ENCODE results near the gene TGM4.

Gene TGM4

DNA sequence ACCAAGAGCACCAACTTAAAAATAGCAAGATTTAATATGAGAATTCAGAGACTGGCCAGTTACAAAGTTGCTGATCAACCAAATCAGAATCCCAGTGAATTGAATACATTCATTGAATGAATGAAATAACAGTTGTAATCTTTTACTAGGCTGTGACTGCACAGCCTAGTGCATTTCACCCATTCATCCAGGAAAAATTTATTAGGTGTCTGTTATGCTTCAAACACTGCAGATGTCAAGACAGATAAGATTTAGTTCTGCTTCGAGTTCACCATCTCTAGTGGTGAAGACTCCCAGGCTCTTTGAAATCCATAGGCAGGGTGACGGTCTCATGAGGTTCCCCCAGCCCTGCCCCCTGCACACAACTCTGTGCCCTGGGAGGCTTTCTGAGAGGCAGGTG lies 28.9 kb downstream of the TGM4 start:
- Histone ChIP-seq H3K4me1 (ENCODE audit: low read depth, poor library complexity, severe bottlenecking) (no peaks in the 10 kb centered on the region), H3K27me3 (ENCODE audit: insufficient read depth, low read depth) (no peaks in the 10 kb centered on the region), H4K20me1 (ENCODE audit: insufficient read depth) (no peaks in the 10 kb centered on the region), H3K9ac (no peak overlapping the region), H3K4me3 (IDR thresholded peaks at IDR 0.05; ENCODE audit: insufficient read depth, low read depth, low read length) (no peak overlapping the region), H3K79me2 (ENCODE audit: insufficient read depth, low read depth) (no peaks in the 10 kb centered on the region), H3K36me3 (ENCODE audit: insufficient read depth) (no peaks in the 10 kb centered on the region), H3K27ac (no peak overlapping the region), H2AFZ (ENCODE audit: low read depth) (no peak overlapping the region), H3K4me2 (no peak overlapping the region)
- TF ChIP-seq, protein P1, sequence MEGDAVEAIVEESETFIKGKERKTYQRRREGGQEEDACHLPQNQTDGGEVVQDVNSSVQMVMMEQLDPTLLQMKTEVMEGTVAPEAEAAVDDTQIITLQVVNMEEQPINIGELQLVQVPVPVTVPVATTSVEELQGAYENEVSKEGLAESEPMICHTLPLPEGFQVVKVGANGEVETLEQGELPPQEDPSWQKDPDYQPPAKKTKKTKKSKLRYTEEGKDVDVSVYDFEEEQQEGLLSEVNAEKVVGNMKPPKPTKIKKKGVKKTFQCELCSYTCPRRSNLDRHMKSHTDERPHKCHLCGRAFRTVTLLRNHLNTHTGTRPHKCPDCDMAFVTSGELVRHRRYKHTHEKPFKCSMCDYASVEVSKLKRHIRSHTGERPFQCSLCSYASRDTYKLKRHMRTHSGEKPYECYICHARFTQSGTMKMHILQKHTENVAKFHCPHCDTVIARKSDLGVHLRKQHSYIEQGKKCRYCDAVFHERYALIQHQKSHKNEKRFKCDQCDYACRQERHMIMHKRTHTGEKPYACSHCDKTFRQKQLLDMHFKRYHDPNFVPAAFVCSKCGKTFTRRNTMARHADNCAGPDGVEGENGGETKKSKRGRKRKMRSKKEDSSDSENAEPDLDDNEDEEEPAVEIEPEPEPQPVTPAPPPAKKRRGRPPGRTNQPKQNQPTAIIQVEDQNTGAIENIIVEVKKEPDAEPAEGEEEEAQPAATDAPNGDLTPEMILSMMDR (conservative IDR thresholded peaks at IDR 0.05; ENCODE audit: low read depth, low read length), result no peak

GRCh38 chr3:44903751-44904150 lies 29.3 kb downstream of the TGM4 start:
- Histone ChIP-seq H3K27me3 (ENCODE audit: insufficient read depth, low read depth) (no peaks in the 10 kb centered on the region), H3K79me2 (ENCODE audit: insufficient read depth, low read depth) (no peaks in the 10 kb centered on the region), H3K4me3 (IDR thresholded peaks at IDR 0.05; ENCODE audit: insufficient read depth, low read depth, low read length) (no peak overlapping the region), H3K4me2 (no peak overlapping the region), H2AFZ (ENCODE audit: low read depth) (no peak overlapping the region), H3K36me3 (ENCODE audit: insufficient read depth) (no peaks in the 10 kb centered on the region), H3K4me1 (ENCODE audit: low read depth, poor library complexity, severe bottlenecking) (no peaks in the 10 kb centered on the region), H4K20me1 (ENCODE audit: insufficient read depth) (no peaks in the 10 kb centered on the region), H3K27ac (no peak overlapping the region), H3K9ac (no peak overlapping the region)
- TF ChIP-seq, protein P1 (conservative IDR thresholded peaks at IDR 0.05; ENCODE audit: low read depth, low read length), result no peak

GRCh38 chr3:44905446-44906157 lies 31.2 kb downstream of the TGM4 start:
- no peak overlapping the region for H3K4me3 ChIP-seq (IDR thresholded peaks at IDR 0.05; ENCODE audit: insufficient read depth, low read depth, low read length)
- TF ChIP-seq, protein P1 (conservative IDR thresholded peaks at IDR 0.05; ENCODE audit: low read depth, low read length), result no peak
- no peaks in the 10 kb centered on the region for H3K79me2 ChIP-seq (ENCODE audit: insufficient read depth, low read depth)
- H3K4me2 ChIP-seq, result no peak overlapping the region
- H3K9ac ChIP-seq, result no peak overlapping the region
- H4K20me1 ChIP-seq (ENCODE audit: insufficient read depth), result no peaks in the 10 kb centered on the region
- H3K27ac ChIP-seq, result no peak overlapping the region
- no peak overlapping the region for H2AFZ ChIP-seq (ENCODE audit: low read depth)
- H3K4me1 ChIP-seq (ENCODE audit: low read depth, poor library complexity, severe bottlenecking), result no peaks in the 10 kb centered on the region
- H3K36me3 ChIP-seq (ENCODE audit: insufficient read depth), result no peaks in the 10 kb centered on the region
- no peaks in the 10 kb centered on the region for H3K27me3 ChIP-seq (ENCODE audit: insufficient read depth, low read depth)

DNA sequence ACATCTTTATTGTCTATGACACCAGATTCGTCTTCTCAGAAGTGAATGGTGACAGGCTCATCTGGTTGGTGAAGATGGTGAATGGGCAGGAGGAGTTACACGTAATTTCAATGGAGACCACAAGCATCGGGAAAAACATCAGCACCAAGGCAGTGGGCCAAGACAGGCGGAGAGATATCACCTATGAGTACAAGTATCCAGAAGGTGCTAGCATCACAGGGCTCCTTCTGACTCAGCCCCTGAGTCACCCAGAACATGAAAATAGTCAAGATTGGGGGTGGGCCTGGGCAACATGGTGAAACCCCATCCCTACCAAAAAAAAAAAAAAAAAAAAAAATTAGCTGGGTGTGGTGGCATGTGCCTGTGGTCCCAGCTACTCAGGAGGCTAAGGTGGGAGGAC lies 32.6 kb downstream of the TGM4 start:
- TF ChIP-seq, protein P1 (conservative IDR thresholded peaks at IDR 0.05; ENCODE audit: low read depth, low read length), result no peak
- Histone ChIP-seq H3K9ac (no peak overlapping the region), H3K36me3 (ENCODE audit: insufficient read depth) (no peaks in the 10 kb centered on the region), H3K4me1 (ENCODE audit: low read depth, poor library complexity, severe bottlenecking) (no peaks in the 10 kb centered on the region), H3K4me2 (no peak overlapping the region), H3K27me3 (ENCODE audit: insufficient read depth, low read depth) (no peaks in the 10 kb centered on the region), H3K4me3 (IDR thresholded peaks at IDR 0.05; ENCODE audit: insufficient read depth, low read depth, low read length) (no peak overlapping the region), H2AFZ (ENCODE audit: low read depth) (no peak overlapping the region), H4K20me1 (ENCODE audit: insufficient read depth) (no peaks in the 10 kb centered on the region), H3K79me2 (ENCODE audit: insufficient read depth, low read depth) (no peaks in the 10 kb centered on the region), H3K27ac (no peak overlapping the region)
